GM21737 (cell line): ENCODE results near the gene NEUROD2.

Experiments
- ATAC-seq: cut with Tn5 transposase; IDR thresholded peaks from one replicate; pipeline ENCODE4 v1.9.1; 2021; ENCODE audit warnings: mild to moderate bottlenecking, moderate library complexity; ENCODE audit not compliant: unreplicated experiment

Gene NEUROD2

DNA sequence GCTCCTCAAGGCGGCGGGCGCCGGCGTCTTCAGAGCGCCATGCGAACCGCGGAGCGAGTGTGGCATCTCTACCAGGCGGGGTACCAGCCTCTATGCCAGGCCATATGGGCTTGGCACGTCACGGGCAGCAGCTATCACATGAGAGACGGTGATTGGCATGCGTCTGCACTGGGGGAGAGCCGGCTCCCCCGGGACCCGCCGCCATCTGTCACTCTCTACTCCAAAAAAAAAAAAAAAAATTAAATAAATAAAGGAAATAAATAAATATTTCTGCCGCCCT, at the start of gene NEUROD2:
Gene NEUROD2, minus strand, starts transcription at position 70 of the 280 bp plus-strand sequence. CDS start 1,321 bp downstream, outside the sequence.
- no peak for ATAC-seq

GRCh38 chr17:39655105-39655504, 47.4 kb upstream of the NEUROD2 start:
- ATAC-seq: no peak

- no peak for ATAC-seq
Observed at GRCh38 chr17:39653662-39654331, 46.1 kb upstream of the NEUROD2 start.

- no peak for ATAC-seq
Observed at GRCh38 chr17:39653316-39653661, 45.6 kb upstream of the NEUROD2 start.

DNA sequence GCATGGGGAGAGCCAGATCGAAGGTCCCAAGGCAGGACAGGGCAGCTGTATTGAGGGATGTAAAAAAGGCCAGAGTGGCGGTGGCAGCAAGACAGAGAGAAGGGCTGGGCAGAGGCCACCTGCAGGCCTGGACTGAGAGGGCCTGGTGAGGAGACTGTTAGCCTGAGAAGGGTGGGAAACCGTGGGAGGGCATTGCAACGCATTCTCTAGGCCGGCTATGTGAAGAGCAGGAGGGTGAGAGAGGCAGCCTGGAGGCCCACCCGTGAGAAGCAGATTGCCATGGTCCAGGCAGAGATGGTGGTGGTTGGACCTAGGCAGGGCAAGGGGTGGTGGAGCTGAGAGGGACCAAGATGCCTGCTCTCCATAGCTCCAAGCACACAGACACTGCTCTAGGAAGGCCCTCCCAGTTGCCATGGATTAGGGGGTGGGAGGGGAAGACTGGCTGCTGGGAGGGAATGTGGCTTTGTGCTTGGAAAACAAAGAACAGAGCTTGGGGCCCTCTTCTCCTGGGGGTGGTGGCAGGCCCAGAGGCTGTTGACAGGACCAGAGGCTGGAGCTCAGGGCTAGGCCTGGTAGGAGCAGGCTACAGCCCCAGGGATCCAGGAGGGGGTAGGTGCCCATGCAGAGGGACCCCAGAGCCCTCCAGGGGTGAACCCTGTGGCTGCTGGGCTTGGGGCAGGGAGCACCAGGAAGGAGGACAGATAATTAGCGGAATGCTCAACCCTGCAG, 45.0 kb upstream of the NEUROD2 start:
- ATAC-seq: no peak

DNA sequence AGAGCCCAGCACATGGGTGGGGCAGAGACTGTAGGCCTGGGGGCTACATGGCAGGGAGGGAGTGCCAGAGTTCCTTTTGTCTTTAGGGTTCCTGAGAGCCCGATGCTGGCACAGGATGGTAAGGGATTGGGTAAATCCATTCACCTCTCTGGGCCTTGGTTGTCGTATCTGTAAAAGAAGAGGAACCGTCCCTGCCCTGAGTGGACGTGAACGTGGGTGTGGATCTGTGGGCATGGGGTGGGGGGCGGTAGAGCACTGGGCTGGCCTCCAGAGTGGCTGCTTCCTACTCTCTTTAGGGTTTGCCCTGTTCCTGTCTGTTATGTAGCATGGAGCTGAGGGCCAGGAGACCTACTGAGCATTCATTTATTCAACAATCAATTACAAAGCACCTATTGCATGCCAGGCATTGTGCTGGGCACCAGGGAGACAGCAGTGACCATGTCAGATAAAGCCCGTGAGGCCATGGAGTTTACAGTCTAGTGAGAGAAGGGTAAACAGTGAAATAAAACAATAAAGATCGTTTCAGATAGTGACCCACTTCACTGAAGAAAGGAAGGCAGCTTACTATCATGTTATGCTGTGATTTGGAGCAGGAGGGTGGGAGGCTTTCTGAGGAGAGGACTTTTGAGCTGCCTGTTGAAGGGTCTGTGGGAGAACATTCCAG, 44.3 kb upstream of the NEUROD2 start:
- no peak for ATAC-seq

DNA sequence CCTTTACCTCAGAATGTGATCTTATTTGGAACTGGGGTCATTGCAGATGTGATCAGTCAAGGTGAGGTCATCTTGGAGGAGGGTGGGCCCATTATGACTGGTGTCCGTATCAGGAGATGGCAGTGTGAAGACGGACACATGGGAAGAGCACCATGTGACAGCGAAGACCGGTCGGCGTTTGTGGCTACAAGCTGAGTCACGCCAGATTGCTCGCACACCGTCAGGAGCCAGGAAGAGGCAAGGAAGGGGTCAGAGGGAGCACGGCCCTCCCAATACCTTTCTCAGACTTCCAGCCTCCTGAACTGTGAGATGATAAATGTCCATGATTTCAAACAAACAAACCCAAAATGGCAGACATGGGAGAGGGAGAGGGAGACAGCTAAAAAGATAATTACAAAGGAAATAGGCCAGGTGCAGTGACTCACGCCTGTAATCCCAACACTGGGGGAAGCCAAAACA, 42.4 kb upstream of the NEUROD2 start:
- no peak for ATAC-seq

DNA sequence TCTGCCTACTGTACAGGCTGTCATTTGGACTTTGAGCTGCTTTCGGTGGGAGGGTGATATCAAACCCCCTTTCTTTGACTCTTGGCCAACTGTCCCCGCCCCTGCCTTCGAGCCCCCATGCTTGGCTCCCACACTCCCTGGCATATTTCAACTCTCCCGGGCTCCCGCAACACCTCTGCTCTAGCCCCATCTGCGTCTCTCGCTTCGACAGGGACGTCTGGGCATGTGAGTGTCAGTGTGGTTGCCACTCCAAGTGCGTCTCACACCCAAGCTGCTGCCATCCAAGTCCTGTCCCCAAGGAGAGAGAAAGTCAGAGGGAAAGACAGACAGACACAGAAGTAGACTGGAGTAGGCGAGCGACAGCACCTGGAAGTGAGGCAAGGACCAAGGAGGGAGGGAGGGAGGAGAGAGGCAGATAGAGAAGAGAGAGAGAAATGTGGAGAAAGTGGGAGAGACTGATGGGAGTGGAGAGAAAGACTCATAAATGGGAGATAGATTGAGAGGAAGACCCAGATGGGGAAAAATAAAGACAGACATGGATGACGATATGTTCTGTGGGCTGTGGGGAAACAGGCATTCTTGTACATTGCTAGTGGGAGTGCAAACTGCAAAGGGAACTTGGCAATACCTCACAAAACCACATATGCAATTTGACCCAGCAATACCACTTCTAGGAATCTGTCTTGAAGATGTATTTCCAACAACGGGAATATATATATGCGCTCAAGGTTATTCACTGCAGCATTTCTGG, 41.1 kb upstream of the NEUROD2 start:
- no peak for ATAC-seq

- ATAC-seq: no peak
Observed at GRCh38 chr17:39647256-39647655, 39.5 kb upstream of the NEUROD2 start.

DNA sequence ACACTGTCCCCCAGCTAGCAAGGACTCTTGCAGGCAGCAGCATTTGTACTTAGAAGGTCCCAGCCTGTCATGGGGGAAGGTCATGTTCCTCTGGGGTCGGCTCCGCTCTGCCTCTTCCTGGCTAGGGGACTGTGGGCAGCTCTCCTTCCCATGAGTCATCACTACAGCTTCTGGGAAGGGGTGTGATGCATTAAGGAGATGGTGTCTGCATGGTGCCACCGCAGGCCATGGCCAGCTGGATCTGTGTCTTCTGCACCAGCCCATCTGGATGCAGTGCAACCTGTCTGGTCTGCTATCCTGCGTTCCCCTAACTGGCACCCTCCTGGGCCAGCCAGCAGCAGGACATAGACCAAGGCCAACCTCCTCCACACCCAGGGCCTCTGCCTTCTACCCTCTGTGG, 35.6 kb upstream of the NEUROD2 start:
- ATAC-seq: no peak

- ATAC-seq: no peak
Observed at GRCh38 chr17:39642291-39643074, 34.8 kb upstream of the NEUROD2 start.

GRCh38 chr17:39641883-39642282, 34.2 kb upstream of the NEUROD2 start:
- no peak for ATAC-seq

GRCh38 chr17:39641097-39641496, 33.4 kb upstream of the NEUROD2 start:
- ATAC-seq: no peak

DNA sequence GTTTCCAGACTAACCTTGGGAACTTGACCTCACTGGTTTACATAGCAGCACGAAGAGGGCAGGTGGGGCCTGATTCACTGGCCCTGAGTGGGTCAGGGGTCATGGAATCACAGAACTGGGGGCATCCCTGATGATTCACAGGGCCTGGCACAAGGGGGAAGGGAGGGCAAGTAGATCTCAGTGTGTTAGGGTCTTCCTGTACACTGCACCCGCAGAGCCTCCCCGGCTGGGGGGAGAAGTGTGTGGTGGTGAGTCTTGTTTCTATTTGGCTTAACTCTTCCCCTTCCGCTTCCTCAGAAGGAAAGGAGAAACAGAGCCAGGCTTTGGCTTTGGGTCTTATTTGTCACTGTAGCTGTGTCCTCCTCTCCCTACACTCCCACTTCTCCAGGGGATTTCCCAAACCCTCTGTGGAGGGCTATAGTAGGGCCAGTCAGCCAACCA, 32.9 kb upstream of the NEUROD2 start:
- no peak for ATAC-seq

- no peak for ATAC-seq
Observed at GRCh38 chr17:39639566-39640458, 32.1 kb upstream of the NEUROD2 start.

DNA sequence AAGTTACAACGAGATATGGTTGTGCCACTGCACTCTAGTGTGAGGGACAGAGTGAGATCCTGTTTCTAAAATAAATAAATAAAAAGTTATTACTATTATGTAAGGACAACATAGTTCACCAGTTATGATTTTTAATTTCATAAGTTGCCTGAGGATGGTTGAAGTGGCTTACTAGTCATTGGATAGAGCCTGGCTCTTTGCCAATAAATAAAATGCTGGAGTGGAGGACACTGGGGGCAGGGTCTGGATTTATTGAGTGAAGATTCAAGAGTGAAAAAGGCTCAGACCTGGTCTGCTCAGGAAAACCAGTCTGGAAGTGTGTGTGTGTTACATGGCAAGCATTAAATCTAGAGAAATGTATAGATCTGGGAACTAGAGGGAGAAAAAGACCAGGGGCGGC, 31.3 kb upstream of the NEUROD2 start:
- ATAC-seq: no peak

DNA sequence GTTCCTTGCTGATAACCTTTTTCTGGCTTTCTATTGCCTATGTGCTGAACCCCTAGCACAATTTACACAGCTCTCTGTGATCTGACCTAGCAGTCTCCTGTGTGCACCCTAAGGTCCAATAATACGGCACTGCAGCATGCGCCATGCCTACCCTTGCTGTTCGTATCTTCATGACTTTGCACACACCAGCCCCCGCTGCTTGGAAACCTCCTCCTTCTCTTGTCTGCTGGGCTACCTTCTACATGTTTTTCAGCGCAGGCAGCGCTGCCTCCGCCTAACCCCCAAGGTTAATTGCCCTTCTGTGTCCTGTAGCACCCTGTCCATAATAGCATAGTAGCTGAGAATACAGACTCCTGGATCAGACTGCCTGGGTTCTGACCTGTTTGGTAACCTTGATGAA, 30.6 kb upstream of the NEUROD2 start:
- ATAC-seq: no peak

DNA sequence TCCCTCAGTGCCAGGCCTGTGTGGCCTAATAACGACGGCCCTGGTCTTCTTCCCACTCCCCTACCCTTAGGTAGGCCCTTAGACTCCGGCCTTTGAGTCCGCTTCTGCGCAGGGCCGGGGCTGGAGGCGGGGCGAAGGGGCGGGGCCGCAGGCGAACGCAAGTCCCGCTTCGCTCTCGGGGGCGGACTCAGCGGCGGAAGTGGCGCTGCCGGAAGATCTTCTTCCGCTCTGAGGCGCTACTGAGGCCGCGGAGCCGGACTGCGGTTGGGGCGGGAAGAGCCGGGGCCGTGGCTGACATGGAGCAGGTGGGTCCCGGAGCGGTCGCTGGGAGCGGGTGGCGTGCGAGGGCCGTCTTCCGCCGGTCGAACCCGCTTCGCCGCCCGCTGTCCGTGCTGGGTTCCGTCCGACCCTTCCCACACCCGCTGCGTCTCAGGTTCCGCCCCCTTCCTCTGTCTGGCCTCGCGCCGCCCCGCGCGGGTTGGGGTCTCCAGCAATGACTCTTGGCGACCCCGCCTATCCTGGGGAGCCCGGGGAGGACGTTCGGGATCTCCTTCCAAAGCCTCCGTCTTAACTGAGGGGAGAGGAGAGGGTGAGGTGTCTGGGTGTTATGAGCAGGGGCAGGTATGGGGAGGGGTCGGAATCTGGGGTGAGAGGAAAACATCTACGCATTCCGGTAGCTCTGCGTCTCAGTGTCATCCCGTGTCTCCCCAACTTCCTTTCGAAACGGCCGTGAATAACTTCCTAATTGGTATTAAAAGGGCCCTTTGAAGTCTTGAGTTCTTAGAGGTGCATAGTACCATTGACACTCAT, 29.4 kb upstream of the NEUROD2 start, which contains the start of gene STARD3:
Gene STARD3, plus strand, starts transcription at position 218 of the 810 bp plus-strand sequence. CDS start 16,388 bp downstream, outside the sequence.
- ATAC-seq: peak; percentile 77

- ATAC-seq: peak; percentile 16
Observed at GRCh38 chr17:39636587-39636926, 28.8 kb upstream of the NEUROD2 start.
